MM.1S (cell line): ENCODE measurements around the gene LAMB3.

Experiments
- EZH2 ChIP-seq: fragments of 300-600 bp; sonication (generic); optimal IDR thresholded peaks from 2 replicates; pipeline ENCODE3; 2017; ENCODE audit warnings: low read depth, mild to moderate bottlenecking, antibody characterized with exemption, low read length, mixed read lengths
- EZH2phosphoT487 ChIP-seq: fragments of 300-600 bp; sonication (generic); IDR thresholded peaks from 2 replicates; pipeline ENCODE4 v1.6.1; 2018; ENCODE audit warnings: antibody characterized with exemption, low read length
- TF ChIP-seq, protein P1 (sequence below): fragments of 300-600 bp; sonication (generic); IDR thresholded peaks from 2 replicates; pipeline ENCODE4 v1.5.1; 2016; ENCODE audit warnings: antibody characterized with exemption, low read length, mixed read lengths

DNA sequence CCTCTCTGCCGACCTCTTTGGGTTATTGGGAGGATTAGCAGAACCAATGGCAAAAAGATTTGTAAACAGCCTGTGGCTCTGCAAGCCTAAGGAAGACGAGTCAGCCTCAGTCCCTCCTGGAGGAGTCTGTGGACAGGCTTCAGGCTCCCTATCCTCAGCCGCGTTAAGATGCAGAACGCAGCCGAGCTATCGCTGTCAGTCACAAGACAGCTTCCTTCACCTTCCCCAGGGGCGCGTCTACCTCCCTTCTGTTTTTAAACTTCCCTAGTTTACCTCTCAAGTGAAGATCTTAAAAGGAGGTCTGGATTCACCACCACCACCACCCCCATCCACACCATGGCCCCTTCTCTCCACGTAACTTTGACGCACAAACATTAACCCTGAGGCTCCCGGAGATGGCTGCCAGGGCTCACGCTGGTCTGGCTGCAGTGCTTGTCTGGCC lies 68.0 kb downstream of the LAMB3 start:
- TF ChIP-seq, protein P1, sequence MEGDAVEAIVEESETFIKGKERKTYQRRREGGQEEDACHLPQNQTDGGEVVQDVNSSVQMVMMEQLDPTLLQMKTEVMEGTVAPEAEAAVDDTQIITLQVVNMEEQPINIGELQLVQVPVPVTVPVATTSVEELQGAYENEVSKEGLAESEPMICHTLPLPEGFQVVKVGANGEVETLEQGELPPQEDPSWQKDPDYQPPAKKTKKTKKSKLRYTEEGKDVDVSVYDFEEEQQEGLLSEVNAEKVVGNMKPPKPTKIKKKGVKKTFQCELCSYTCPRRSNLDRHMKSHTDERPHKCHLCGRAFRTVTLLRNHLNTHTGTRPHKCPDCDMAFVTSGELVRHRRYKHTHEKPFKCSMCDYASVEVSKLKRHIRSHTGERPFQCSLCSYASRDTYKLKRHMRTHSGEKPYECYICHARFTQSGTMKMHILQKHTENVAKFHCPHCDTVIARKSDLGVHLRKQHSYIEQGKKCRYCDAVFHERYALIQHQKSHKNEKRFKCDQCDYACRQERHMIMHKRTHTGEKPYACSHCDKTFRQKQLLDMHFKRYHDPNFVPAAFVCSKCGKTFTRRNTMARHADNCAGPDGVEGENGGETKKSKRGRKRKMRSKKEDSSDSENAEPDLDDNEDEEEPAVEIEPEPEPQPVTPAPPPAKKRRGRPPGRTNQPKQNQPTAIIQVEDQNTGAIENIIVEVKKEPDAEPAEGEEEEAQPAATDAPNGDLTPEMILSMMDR, result no peak
- no peak for TF ChIP-seq EZH2
- TF ChIP-seq EZH2phosphoT487, result no peak
